DND-41 (cell line): ENCODE measurements around the gene KCNG1.

ENCODE experiments used
- EZH2 ChIP-seq: IDR thresholded peaks from 3 replicates; pipeline ENCODE4 v1.6.1; 2012; ENCODE audit warnings: borderline replicate concordance, low read depth, mild to moderate bottlenecking, moderate library complexity, low read length, inconsistent platforms; ENCODE audit not compliant: severe bottlenecking
- TF ChIP-seq, protein P1 (sequence below): IDR thresholded peaks from 2 replicates; pipeline ENCODE4 v1.5.1; 2012; ENCODE audit warnings: borderline replicate concordance, low read length, moderate library complexity, mild to moderate bottlenecking; ENCODE audit not compliant: poor library complexity, severe bottlenecking; ENCODE audit errors: extremely low read depth

DNA sequence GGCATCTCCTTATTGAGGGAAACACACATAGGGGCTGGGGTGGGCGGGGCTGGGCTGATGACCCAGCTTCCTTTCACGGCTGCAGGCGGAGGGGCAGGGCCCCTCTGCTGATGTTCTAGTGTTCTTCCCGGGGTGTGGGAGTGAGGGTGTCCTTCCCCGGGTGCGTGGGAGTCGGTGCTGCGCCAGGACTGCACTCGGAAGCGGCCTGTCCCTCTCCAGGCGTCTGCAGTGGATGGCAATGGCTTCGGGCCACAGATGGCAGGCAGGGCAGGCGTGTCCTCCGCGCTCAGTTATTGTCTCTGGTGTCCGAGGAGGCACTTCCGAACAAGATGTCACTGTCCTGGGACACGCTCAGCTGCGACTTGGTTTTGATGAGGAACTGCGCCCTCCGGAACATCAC lies 19.2 kb downstream of the KCNG1 start:
- TF ChIP-seq EZH2, result no peak
- TF ChIP-seq, protein P1, sequence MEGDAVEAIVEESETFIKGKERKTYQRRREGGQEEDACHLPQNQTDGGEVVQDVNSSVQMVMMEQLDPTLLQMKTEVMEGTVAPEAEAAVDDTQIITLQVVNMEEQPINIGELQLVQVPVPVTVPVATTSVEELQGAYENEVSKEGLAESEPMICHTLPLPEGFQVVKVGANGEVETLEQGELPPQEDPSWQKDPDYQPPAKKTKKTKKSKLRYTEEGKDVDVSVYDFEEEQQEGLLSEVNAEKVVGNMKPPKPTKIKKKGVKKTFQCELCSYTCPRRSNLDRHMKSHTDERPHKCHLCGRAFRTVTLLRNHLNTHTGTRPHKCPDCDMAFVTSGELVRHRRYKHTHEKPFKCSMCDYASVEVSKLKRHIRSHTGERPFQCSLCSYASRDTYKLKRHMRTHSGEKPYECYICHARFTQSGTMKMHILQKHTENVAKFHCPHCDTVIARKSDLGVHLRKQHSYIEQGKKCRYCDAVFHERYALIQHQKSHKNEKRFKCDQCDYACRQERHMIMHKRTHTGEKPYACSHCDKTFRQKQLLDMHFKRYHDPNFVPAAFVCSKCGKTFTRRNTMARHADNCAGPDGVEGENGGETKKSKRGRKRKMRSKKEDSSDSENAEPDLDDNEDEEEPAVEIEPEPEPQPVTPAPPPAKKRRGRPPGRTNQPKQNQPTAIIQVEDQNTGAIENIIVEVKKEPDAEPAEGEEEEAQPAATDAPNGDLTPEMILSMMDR, result no peak
